Measurements from ENCODE around the gene BDNF.

Gene BDNF

GRCh38 chr11:27688076-27688475, 12.2 kb downstream of the BDNF start:
- H3K4me3 ChIP-seq (ENCODE audit: low read depth, low read length): no peak overlapping the region
- no peak for DNase-seq (ENCODE audit: low read depth)

GRCh38 chr11:27681664-27682063, 18.6 kb downstream of the BDNF start:
- no peak overlapping the region for H3K4me3 ChIP-seq (ENCODE audit: low read depth, low read length)
- DNase-seq (ENCODE audit: low read depth): no peak
- no peak for TF ChIP-seq CTCF (IDR thresholded peaks at IDR 0.05; ENCODE audit: insufficient read depth, low read depth, low read length, missing control alignments)

More at GRCh38 chr11:27688076-27688475, 12.2 kb downstream of the BDNF start:
- no peak for TF ChIP-seq CTCF (IDR thresholded peaks at IDR 0.05; ENCODE audit: insufficient read depth, low read depth, low read length, missing control alignments)

GRCh38 chr11:27679136-27680015, 20.9 kb downstream of the BDNF start:
- no peak for TF ChIP-seq CTCF (IDR thresholded peaks at IDR 0.05; ENCODE audit: insufficient read depth, low read depth, low read length, missing control alignments)

GRCh38 chr11:27678242-27678641, 22.0 kb downstream of the BDNF start:
- no peak overlapping the region for H3K4me3 ChIP-seq (ENCODE audit: low read depth, low read length)
- no peak for TF ChIP-seq CTCF (IDR thresholded peaks at IDR 0.05; ENCODE audit: insufficient read depth, low read depth, low read length, missing control alignments)
- DNase-seq (ENCODE audit: low read depth): no peak

More at GRCh38 chr11:27679136-27680015, 20.9 kb downstream of the BDNF start:
- H3K4me3 ChIP-seq (ENCODE audit: low read depth, low read length): no peak overlapping the region
- DNase-seq (ENCODE audit: low read depth): no peak

- no peak overlapping the region for H3K4me3 ChIP-seq (ENCODE audit: low read depth, low read length)
- DNase-seq (ENCODE audit: low read depth): no peak
- no peak for TF ChIP-seq CTCF (IDR thresholded peaks at IDR 0.05; ENCODE audit: insufficient read depth, low read depth, low read length, missing control alignments)
Observed at GRCh38 chr11:27677108-27677507, 23.1 kb downstream of the BDNF start.

GRCh38 chr11:27673979-27674663, 26.1 kb downstream of the BDNF start:
- TF ChIP-seq CTCF (IDR thresholded peaks at IDR 0.05; ENCODE audit: insufficient read depth, low read depth, low read length, missing control alignments): no peak
- H3K4me3 ChIP-seq (ENCODE audit: low read depth, low read length): no peak overlapping the region
- DNase-seq (ENCODE audit: low read depth): no peak

All from GM12865 (cell line).